T-helper 9 cell (primary cell): ENCODE data around the gene EFEMP2.

Experiments
- DNase-seq: peaks from one replicate; pipeline ENCODE4 v3.0.0-alpha.2; 2020

Gene EFEMP2

GRCh38 chr11:65865550-65866172 is 6.9 kb downstream of the EFEMP2 start:
- DNase-seq: no peak

GRCh38 chr11:65864706-65865471 is 7.7 kb downstream of the EFEMP2 start:
- DNase-seq: no peak

GRCh38 chr11:65863889-65864705 is 8.5 kb downstream of the EFEMP2 start:
- no peak for DNase-seq

DNA sequence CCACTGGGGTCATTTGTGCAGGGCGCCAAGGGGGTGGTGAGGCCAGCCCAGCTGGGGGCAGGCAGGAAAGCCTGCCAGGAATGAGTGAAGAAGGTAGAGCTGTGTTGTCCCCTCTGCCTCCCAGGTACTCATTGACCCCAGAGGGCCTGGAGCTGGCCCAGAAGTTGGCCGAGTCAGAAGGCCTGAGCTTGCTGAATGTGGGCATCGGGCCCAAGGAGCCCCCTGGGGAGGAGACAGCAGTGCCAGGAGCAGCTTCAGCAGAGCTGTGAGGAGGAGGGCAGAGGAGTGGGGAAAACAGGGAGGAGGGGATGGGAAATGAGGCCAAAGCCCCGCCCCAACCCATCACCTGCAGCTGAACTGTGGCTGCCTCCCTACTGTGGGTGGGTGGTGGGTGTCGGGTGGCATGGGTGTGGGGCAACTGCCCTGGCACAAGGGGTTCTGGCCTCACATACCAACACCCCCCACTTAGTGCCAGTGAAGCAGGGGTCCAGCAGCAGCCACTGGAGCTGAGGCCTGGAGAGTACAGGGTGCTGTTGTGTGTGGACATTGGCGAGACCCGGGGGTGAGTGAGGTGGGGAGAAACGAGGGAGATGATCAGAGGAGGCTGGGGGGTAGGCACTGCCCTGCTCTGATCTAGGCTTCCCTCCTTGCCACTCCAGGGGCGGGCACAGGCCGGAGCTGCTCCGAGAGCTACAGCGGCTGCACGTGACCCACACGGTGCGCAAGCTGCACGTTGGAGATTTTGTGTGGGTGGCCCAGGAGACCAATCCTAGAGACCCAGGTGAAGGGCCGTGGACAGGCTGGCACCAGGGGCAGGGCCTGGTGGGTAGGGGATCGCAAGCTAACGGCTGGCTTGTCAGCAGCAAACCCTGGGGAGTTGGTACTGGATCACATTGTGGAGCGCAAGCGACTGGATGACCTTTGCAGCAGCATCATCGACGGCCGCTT is 9.4 kb downstream of the EFEMP2 start:
- DNase-seq: no peak

DNA sequence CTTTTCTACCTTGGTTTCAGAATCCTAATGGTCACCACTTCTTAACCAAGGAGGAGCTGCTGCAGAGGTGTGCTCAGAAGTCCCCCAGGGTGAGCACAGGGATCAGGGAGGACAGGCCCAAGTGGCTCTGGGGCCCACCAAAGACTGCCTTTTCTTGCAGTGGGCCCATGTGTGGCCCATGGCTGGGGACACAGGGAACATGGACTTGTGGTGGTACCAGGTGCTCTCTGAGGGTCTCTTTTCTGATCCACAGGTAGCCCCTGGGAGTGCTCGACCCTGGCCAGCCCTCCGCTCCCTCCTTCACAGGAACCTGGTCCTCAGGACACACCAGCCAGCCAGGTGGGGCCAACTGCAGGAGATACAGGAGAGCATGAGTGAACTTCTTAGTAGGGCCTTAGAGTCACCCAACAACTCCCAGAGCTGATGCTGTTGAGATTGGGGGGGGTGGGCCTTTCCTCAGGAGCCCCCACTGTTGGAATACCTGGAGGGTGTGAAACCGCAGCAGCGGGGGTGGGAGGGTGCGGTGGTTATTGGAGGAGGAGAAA is 10.3 kb downstream of the EFEMP2 start:
- no peak for DNase-seq

GRCh38 chr11:65861533-65862183 is 10.9 kb downstream of the EFEMP2 start:
- DNase-seq: no peak

GRCh38 chr11:65861165-65861505 is 11.5 kb downstream of the EFEMP2 start:
- DNase-seq: no peak

DNA sequence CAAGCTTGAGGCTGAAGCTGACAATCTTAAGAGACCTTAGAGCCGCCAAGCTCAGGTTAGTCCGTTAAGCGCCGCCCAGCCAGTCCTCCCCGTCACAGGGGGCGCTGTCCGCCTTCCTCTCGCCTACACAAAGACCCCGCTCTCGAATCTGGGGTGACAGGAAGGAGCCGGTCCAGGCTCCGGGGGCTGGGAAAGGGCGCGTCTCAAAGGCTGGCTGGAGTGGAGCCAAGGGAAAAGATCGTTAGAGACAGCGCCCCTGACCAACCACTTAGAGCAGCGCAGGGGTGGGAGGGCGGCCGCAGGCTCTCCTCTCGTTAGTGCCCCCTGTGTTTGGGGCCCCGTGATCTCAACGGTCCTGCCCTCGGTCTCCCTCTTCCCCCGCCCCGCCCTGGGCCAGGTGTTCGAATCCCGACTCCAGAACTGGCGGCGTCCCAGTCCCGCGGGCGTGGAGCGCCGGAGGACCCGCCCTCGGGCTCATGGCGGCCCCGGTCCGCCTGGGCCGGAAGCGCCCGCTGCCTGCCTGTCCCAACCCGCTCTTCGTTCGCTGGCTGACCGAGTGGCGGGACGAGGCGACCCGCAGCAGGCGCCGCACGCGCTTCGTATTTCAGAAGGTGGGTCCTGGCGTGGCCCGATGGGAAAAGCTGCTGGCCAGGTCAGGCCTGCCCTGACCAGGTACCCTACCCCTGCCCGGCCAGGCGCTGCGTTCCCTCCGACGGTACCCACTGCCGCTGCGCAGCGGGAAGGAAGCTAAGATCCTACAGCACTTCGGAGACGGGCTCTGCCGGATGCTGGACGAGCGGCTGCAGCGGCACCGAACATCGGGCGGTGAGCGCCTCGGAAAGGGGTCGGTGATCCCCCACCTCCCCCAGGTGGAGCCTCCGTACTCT is 12.1 kb downstream of the EFEMP2 start, which contains the start of gene MUS81:
Gene MUS81 (plus strand): TSS at position 156 of the 887 bp plus-strand sequence. CDS start 321 bp downstream, at position 477.
- peak; percentile 97 for DNase-seq

GRCh38 chr11:65859812-65860277 is 12.8 kb downstream of the EFEMP2 start:
- DNase-seq: no peak

DNA sequence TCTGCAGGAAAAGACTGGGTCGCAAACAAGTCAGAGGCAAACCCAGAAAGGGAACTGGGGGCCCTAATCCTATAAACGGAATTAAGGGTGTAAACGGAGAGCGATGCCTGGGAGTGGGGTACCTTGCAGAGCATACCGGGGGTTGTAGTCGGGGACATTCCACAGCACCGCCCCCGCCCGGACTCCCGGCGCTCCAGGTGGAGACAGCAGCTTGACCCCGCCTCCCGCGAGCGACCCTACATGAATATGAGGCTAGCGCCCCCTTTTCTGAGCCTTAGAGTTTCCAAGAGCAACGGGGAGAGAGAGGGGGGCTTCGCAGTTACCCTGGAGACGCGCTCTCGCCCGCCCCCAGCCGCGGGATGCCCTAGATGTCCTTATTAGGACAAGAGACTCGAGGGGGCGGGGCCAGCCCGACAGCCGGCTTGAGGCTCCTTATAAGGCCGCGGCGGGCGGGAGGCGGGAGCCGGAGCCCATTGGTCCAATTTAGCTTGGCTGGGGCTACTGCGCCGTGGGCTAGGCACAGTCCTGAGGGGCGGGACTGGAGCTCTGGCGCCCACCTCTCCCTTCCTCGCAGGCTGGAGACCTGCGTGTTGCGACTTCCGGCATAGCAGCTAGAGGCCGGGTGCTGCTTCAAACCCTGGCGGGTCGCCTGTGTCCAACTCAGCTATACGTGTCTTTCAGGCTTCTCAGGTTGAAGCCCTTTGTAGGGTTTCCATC is 13.3 kb downstream of the EFEMP2 start:
- peak; percentile 94 for DNase-seq

GRCh38 chr11:65858681-65859087 is 13.9 kb downstream of the EFEMP2 start:
- DNase-seq: no peak

GRCh38 chr11:65857853-65858680 is 14.5 kb downstream of the EFEMP2 start, which contains the start of gene CFL1:
TSS of gene CFL1 (minus strand) at chr11:65858180. CDS start at chr11:65858099, 81 bp downstream.
- peak; percentile 94 for DNase-seq

DNA sequence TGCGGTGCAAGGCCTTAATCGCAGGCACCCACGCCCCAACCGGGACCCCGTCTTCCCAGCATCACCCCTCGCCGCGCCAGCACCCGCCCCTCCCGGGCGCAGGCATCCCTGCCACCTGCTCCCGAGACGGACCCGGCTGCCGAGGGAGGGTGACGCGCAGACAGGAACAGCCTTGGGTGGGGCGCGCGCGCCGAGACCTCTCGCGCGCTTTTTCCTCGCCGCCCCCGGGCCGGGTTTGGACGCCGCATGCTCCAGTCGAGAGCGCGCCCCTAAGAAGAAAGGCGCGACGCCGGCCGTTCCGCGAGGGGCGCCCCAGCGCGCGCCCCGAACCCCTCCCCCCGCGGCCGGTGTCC is 15.1 kb downstream of the EFEMP2 start:
- DNase-seq: peak; percentile 66

DNA sequence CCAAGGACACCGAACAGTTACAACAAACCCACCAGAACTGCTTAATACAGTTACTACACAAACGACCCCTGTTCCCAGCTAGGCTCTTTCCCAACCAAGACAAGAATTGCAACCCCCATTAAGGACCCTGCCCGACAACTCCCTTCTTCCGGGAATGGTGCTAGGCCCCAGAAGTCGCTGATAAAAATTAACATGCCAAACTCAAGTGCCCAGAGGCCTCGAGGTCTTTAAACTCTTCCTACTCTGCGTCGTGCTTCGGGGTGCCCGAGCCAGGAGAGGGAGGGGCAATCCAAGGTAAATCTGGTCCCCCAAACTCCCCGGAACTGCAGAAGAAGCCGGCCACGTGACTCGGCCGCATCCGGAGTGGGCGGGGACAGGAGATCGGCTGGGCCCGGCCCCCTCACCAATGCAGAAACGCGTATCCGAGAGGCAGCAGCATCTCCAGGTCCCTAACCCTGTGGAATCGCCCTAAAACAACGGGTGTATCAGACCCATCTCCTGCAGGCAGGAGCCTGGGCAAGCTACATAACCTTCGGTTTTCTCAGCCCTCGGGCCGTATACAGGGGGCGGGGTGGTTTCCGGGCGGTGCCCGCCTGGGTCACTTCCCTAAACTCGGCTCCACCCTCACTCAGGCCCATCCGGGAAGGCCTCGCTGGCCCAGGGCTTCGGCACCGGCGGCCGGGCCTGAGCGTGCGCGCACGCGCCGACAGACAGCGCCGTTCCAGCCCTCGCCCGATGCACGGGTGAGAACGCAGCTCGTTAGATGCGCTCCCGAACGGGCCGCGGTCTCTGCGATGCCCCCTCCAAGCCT is 15.7 kb downstream of the EFEMP2 start:
- peak; percentile 75 for DNase-seq

GRCh38 chr11:65855927-65856363 is 16.7 kb downstream of the EFEMP2 start:
- no peak for DNase-seq

- no peak for DNase-seq
These were observed 17.5 kb downstream of the EFEMP2 start for GRCh38 chr11:65854852-65855837.
